SK-N-DZ (cell line): Measurements from ENCODE around the gene PAK3. TPM values are rescaled to one million over a fixed set of nuclear protein-coding genes. Genes with fewer than 3 reads are reported as not detected.

ENCODE experiments used
- DNase-seq: peaks from one replicate; pipeline ENCODE4 v3.0.0-alpha.2; 2015; ENCODE audit warnings: low spot score
- polyA plus RNA-seq, 2 experiments: library from polyadenylated mRNA; depleted of rRNA; stranded (reverse); fragments of >200 nt; gene quantifications; 2 replicates each; pipeline ENCODE4 v1.2.3, GENCODE V29; 2014

The PAK3 gene
- polyA plus RNA-seq (2014; cell fraction: cytosol; rRNA removed), result 3.0 and 3.6 TPM in 2 replicates
- polyA plus RNA-seq (2014; cell fraction: nucleus; rRNA removed), result 3.3 and 4.8 TPM in 2 replicates

- DNase-seq, result peak; percentile 82
Measured at GRCh38 chrX:111095974-111096895, at the start of gene PAK3. TSS of gene PAK3 (plus strand) at chrX:111096191. CDS start at chrX:111123104, 26,913 bp downstream.

GRCh38 chrX:111047575-111047974 is 48.4 kb upstream of the PAK3 start:
- no peak for DNase-seq

DNA sequence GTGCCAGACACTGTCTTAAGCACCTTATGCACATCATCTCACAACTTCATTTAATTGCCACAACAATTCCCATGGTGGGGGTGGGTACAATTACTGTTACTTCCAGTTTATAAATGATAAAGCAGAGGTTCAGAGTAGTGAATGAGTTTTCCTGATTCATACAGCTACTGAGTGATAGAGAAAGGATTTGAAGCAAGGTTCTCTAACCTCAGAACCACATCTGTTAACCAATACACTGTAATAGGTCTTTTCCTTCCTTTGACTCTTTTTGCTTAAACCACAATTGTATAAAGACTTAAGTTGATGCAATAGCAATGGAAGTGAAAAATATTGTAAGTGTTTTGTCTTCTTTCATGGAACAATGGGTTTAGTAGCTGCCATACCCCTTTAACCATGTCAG is 43.5 kb upstream of the PAK3 start:
- no peak for DNase-seq

DNA sequence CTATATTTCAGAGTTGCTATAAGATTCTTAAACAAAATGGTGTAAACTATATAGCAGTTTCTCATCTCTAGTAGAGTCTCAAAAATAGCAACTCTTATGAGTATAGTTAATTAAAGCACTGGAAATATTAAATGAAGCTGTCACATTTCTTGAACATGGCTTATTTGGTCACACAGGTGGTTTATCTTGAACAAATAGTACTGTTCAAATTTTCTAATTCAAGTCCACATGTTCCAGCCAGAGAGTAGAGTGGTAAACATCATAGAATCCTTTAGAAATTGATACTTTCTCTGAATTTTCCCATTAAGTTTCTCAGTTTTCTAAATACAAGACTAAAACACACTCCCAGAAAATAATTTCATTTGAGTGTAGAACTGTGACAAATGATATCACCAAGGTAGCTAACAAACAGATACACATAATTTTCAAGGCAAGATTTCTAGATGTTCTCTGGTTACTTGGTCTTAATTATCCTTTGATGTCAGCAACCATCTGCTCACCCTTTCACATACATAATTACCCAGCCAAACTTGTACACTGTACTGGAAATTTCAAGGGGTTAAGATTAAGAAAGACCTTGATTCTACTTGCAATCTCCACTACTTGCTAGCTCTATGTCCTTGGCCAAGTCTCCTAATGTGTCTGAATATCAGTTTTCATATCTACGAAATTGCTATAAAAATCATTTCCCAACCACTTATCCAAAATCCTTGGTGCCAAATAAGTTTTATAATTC is 24.3 kb upstream of the PAK3 start:
- no peak for DNase-seq

- no peak for DNase-seq
Measured at GRCh38 chrX:111083081-111083480, 12.9 kb upstream of the PAK3 start.

- DNase-seq, result no peak
Measured at GRCh38 chrX:111086591-111087006, 9.4 kb upstream of the PAK3 start.

GRCh38 chrX:111088628-111089027 is 7.4 kb upstream of the PAK3 start:
- DNase-seq, result no peak

DNA sequence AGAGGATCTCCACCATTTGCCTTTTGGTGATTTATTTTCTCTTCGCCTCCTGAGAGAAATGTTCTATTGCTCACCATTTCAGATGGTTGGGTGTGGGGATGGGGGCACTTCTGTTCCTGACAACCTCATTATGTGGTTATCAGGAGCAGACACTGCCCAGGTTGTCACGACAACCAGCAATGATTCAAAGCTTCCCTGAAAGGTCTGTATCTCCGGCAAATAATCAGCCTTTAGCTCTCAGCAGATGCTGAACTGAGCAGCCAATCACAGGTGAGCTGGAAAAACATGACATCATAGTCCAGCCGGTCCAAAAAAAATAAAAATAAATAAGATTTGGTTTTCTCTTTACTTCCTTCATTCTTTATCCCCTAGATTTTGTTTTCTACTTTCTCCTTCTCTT is 5.5 kb upstream of the PAK3 start:
- DNase-seq, result peak; percentile 82

- DNase-seq, result peak; percentile 32
Measured at GRCh38 chrX:111098874-111099273, 2.9 kb downstream of the PAK3 start.

DNA sequence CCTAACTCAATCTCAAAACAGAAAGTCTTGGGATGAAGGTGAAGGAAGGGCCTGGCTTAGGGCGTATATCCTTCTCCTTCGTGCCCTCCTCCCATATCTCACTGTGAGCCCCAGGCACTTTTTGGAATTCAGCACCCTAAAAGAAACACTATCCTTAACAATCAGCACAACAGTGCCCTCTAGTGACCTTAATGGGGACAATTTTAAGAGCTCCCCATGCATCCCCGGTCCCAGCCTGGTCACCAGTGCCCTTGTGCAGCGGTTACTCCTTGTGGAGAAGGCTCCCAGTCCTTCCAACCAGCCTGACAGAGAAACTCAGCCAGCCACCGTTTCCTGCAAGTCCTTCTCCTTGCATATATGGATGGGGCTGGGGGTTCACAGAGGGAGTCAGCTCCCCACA is 4.2 kb downstream of the PAK3 start:
- peak; percentile 42 for DNase-seq

GRCh38 chrX:111101580-111101979 is 5.6 kb downstream of the PAK3 start:
- no peak for DNase-seq

GRCh38 chrX:111102636-111103035 is 6.6 kb downstream of the PAK3 start:
- no peak for DNase-seq

DNA sequence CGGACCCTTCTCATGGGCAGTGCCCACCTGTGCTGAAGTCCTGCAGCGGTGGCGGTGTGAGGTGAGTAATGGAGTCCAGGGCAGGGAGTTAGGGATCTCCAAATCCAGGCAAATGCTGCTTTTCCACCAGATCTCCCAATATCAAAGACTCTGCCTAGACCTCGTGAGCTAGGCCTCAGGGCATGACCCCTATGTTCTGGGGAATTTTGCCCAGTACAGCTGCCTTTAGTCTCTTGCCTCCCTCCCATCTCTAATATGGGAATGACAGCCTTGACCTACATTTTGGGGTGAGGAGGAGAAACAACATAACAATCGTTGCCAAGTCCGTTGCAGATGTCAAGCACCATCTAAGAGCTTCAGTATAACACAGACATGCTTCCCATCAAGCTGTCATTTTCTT is 7.3 kb downstream of the PAK3 start:
- DNase-seq, result no peak

GRCh38 chrX:111110098-111110775 is 14.2 kb downstream of the PAK3 start:
- no peak for DNase-seq

DNA sequence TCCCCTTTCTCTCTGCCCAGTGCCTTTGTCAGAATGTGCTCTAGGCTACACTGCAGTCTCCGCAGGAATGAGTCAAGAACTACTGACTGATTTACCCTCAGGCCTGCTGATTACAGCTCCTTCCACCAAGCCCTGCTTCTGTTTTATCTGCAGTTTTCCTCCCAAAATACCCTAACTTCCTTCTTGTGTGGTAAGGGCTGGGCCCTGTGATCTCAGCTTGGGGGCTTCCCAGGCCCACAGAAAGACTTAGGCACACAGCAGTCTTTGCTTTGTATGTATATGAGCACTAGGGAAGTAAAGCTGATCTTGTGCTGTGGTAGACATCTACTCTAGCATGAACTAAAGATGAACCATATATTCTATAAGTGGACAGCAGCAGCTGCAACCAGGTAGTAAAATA is 18.8 kb downstream of the PAK3 start:
- no peak for DNase-seq

- DNase-seq, result peak; percentile 5
Measured at GRCh38 chrX:111116666-111117065, 20.7 kb downstream of the PAK3 start.

GRCh38 chrX:111119341-111119740 is 23.4 kb downstream of the PAK3 start:
- DNase-seq, result no peak

DNA sequence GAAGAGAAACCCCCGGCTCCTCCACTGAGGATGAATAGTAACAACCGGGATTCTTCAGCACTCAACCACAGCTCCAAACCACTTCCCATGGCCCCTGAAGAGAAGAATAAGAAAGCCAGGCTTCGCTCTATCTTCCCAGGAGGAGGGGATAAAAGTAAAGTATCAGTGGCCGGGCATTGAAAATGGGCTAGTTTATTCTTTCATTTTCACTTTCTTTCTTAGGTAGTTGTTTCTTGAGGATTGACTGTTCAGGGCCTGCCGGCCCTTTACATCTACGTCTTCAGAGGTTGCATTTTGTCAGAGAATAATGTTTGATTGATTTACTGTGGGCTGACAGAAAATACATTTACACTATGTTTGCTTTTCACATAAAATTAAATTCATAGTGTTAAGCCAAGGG is 27.1 kb downstream of the PAK3 start:
- DNase-seq, result no peak

DNA sequence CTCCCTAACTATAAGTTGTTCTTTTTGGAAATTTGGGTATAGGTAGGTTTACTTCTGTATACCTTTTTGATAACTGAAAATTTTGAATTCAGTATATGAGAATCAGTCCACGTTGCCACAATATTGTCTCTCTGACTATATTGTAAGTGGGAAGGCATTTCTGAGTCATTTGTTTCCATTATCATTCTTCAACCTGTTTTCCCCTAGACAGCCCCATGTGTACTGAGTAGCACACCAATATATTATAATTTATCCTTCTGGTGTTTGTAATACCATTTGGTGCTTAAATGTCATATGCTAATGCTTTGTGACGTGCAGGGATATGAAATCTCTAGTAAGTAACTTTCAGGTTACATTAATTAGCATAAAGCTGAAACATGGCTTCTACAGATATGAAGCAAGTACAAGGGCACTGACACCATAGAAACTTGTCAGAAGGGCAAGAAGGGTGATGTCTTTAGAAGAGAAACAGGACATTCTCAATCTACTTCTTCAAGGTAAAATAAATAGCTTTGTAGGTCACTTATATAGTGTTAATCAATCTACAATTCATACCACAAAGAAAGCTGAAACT is 27.7 kb downstream of the PAK3 start:
- DNase-seq, result no peak

- no peak for DNase-seq
Measured at GRCh38 chrX:111124418-111124817, 28.4 kb downstream of the PAK3 start.

DNA sequence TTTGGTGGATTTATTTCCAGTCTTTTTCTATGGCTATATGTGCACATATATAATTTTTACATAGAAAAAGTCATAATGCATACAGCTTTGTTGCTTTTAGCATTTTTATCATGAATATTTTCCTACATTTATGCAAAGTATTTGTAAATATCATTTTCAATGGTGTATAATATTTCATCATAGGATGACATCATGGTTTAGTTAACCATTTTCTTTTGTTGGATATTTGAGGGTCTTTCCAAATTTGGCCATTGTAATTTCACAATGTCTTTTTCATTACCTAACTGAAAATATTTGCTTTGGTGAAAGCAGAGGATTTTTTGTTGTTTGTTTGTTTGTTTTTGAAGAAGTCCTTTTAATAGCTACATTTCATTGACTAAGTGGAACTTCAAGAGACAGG is 31.0 kb downstream of the PAK3 start:
- DNase-seq, result no peak

DNA sequence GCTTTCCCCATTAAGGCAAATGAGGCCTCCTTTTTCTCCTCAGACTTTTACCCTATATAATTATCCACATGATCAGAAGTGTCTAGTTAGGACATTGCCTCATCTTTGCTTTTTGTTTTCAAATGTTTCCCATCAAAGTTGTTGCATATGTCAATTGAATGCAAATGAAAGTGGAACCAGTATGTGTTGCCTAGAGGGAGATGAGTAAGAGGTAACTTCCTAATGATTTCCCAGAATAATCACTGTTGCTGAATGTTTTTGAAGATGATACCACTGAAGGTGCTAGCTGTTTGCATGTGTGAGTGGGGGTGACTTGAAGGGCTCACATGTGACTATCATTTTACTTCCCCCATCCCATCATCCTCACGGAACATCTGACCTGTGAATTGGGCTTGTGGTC is 33.9 kb downstream of the PAK3 start:
- DNase-seq, result no peak
